IPS DF 19.7 (cell line): Measurements from ENCODE around the gene REPS2.

Experiments used
- DNase-seq: peaks from one replicate; pipeline ENCODE4 v3.0.0-alpha.2; 2013; ENCODE audit warnings: low read depth, low spot score

The REPS2 gene

DNA sequence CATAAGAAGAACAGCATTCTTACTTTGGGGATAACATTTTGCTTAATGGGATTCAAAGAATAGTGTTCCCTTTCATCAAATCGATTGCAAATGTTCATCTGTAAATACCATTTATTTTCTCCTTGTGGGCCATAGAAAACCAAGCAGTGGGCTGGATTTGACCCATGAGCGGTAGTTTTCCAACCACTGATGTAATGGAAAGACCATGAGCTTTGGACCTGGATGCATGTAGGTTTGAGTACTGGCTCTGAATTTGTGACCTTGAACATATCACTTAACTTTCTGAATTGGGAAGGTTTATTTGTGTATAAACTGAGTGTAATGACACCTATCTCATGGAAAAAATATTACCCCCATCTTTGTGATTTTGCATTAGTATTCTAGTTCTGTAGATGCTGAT is 54.3 kb downstream of the REPS2 start:
- no peak for DNase-seq

DNA sequence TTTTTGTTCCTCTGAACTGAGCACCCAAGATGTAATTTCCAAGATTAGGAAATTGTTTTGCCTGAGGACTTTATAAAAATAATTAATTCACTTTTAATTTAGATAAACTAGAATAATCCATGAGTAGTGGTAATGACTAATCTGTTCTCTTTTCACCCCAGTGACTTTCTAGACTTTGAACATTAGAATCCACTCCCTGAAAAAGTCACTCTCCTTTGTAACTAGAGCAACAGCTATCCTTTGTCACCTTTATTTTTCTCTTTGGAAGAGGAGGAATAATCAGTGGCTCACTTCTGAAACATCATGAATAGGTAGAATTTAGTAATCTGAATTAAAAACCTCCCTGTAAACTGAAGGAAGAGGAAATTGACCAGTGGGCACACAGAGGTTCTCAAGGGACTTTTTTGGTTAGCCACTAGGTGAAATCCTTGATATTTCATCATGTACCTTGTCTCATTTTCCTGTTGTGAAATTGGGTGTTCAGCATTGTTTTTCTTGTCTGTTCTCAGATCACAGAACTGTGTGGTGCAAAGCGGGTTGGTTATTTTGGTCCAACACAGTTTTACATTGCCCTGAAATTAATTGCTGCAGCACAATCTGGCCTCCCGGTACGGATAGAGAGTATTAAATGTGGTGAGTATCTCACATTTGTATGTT is 59.4 kb downstream of the REPS2 start:
- DNase-seq: no peak

DNA sequence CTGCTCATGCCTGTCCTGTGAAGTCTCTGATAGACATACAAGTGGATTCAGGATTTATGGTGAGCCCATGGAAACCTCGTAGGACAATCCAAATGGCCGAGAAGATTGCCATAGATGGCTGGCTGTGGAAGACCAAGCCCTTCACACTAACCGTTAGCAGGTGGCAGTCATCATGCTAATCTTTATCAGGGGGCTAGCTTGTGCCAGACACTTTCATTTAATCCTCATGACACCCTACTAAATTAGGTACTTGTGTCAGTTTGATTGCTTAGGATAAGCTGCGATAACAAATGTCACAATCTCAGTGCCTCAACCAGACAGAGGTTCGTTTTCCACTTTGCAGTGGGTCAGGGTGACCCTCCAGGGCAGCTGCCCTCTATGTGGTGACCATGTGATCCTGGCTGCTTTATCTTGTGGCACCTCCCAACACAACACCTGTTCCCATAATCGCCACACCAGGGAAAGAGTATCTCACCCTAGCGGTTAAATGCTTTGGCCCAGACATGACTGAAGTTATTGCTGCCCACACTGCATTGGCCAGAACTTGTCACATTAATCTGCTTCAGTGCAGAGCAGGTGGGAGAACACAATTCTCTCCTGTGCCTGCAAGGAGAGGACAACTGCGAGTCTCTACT is 60.8 kb downstream of the REPS2 start:
- no peak for DNase-seq

GRCh38 chrX:17009856-17010625 is 63.6 kb downstream of the REPS2 start:
- DNase-seq: no peak

DNA sequence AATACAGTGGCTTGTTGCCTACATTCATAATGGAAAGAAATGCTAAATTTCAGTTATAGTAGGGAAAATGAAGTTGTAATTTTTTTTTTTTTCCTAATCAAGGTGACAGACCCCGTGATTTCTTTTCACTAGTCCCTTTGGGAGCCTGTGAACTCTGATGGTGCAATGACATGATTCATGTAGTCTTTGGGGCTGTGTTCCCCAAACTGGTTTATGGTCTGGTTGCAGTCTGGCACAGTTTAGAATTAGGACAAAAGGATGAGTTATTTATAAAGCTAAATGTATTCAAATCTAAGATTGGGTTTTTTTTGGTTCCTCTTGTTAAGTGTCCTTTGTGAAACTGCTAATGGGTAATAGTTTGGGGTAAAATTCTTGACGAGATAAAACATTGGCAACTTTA is 66.0 kb downstream of the REPS2 start:
- no peak for DNase-seq

- DNase-seq: no peak
These were observed 67.8 kb downstream of the REPS2 start for GRCh38 chrX:17014216-17014615.

GRCh38 chrX:17017134-17017533 is 70.7 kb downstream of the REPS2 start:
- DNase-seq: no peak

GRCh38 chrX:17020356-17020755 is 73.9 kb downstream of the REPS2 start:
- DNase-seq: no peak

- no peak for DNase-seq
These were observed 74.7 kb downstream of the REPS2 start for GRCh38 chrX:17020851-17021821.

DNA sequence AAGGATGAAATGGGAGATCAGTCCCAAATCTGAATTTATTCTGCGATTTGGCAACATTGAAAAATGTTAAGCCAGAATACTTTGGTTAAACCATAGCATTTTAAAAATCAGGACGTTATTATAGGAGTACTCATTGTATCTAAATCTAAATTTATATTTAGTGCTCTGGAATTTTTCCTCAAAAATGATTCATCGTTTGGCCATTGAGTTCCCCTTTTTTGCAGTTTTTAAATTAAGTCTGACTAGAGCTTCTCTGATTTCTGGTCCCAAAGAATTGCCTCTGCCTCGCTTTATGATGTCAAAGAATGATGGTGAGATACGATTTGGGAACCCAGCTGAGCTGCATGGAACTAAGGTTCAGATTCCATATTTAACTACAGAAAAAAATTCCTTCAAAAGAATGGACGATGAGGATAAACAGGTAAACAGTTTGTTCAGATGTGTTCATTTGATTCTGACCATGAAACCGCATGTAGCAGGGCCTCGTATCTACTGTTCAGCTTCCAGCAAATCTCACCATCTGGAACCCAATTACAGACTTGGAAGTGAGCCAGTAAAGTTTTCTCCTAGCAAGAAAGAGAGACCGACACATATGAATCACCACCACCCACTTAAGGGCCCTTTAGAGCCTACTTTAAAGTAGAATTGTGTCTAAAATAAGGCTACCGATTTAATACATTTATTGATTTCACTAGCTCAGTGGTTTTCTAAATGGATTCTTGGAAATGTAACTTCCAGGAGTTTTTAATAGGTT is 75.6 kb downstream of the REPS2 start:
- no peak for DNase-seq

DNA sequence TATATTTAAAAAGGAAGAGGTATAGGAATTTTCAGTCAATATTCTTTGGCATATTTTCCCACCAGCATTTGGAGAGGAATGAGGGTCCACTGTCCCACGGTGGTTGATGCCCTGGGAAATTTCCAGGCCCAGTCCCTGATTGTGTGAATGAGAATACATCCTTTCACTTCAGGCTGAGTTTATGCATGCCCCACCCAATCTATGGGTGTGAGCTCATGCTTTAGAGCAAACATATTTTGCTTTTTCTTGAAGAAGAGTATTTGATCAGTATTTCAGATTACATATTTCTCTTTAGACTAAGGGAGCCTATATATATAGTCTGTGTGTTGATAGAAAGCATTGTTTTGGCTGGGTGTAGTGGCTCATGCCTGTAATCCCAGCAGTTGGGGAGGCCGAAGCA is 77.2 kb downstream of the REPS2 start:
- DNase-seq: no peak

DNA sequence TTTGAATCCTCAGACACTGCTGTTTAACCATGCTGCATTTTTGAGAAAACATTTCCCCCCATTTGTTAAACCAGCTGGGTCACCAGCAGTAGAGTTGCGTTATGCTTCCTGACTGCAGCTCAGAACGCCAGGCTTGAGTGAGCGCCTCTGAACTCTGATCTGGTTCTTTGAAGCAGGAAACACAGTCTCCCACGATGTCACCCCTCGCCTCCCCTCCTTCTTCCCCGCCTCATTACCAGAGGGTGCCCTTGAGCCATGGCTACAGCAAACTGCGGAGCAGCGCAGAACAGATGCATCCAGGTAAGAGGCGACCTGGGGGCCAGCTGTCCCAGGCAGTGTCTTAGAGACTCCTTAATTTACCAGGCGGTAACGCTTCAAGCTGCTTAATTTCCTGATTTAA is 78.4 kb downstream of the REPS2 start:
- DNase-seq: no peak

DNA sequence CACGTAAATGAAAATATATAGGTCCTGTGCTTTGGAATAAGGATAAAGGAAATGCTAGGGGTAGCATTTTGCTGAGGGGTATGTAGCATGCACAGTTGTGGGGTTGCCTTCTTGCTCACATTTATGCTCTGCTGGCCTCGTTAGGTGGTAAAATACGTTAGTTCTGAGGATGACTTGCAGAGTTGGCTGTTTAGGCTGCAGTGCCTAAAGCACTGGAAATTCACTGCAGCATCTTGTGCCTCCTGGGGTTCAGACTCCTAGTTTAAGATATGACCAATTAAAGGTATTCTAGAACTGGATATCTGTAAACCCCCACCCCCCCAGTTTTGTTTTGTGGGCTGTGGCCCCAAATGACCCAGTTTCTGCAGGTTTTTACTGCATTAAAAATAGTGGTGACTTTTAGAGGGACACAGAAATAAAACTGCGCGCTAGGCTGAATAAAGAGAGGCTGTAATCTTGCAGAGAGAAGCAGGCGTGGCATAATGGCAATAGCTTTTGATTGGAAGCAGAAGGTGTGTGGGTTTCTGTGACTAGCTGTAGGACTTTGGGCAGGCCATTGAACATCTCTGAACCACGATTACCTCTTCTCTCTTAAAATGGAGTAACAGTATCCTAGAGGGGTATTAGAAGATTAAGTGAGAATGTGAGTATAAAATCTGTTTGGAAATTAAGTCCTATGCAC is 79.3 kb downstream of the REPS2 start:
- no peak for DNase-seq

- no peak for DNase-seq
These were observed 81.5 kb downstream of the REPS2 start for GRCh38 chrX:17027931-17028330.

- no peak for DNase-seq
These were observed 81.9 kb downstream of the REPS2 start for GRCh38 chrX:17028356-17028755.

- no peak for DNase-seq
These were observed 83.6 kb downstream of the REPS2 start for GRCh38 chrX:17030092-17030491.

- no peak for DNase-seq
These were observed 84.3 kb downstream of the REPS2 start for GRCh38 chrX:17030580-17031270.

DNA sequence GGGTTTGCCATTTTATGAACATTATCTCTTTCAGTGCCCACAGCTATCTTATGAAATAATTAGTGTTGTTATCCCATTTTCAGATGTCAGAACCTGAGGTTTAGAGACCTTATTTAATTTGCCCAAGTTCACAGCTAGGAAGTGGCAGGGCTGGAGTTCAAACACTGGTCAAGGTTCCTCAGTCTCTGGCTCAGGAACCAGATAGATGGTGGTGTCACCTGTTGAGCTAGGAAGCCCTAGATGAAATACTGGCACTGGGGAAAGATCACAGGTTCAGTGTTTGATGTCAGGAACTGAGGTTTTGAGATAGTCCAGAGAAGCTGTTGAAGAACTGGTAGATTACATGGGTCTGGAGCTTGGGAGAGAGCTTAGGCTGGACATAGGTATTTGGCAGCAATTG is 85.4 kb downstream of the REPS2 start:
- no peak for DNase-seq

DNA sequence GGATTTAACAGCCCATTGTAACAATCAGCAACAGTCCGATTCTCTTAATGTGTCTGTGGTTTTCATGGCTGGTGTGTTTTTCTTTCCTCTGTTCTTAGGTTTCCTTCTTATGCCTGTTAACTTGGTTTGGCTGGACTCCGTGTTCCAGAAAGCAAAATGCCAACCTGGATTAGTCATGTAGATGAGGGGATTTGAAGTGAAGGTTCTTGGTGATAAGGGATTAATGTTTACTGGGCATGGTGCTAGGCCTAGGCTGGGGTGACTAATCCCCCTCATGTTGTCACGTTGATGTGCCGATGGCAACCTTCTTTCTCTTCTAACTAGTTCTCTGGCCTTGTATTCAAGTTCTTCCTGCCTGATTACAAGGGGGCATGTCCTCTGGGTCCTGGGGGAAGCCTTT is 85.9 kb downstream of the REPS2 start:
- no peak for DNase-seq

DNA sequence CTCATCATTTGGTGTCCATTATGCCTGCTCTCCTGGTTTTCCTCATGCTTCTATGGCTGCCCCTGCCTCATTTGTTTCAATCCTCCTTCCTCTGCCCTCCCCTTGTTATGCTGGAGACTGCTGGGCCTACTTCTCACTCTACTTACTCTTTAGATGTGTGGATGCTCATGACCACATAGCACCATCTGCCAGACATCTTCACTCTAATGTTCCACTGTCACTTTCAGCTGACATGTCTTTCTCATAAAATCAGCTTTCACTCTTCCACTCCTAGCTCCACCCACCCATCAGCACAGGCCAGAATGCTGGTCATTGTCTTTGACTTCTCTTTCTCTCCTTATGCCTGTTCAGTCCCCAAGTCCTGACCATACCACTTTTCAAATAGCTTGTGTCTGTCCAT is 86.8 kb downstream of the REPS2 start:
- DNase-seq: no peak
